Right lobe of liver (tissue), 4 donors: ENCODE data around the gene XAF1.

ENCODE experiments used
- POLR2A ChIP-seq: fragments of 450-650 bp; IDR thresholded peaks from one replicate; pipeline ENCODE4 v1.6.1; 2017; ENCODE audit warnings: antibody characterized with exemption, mild to moderate bottlenecking
- TF ChIP-seq, protein P1 (sequence below), 4 donors: fragments of 200-600 bp in 3 of 4; fragments of 450-650 bp in 1 of 4; IDR thresholded peaks; one replicate each; pipeline versions ENCODE4 v1.5.1 to v1.8.0; 2016 to 2022; ENCODE audit warnings: antibody characterized with exemption in 4 of 4, mild to moderate bottlenecking in 2 of 4
- donor health status: DM: no; HTN: no; CAD: no.
- donor health status: DM: no; HTN: no; CAD: no.
- donor health status: DM: no; HTN: yes; CAD: no.

DNA sequence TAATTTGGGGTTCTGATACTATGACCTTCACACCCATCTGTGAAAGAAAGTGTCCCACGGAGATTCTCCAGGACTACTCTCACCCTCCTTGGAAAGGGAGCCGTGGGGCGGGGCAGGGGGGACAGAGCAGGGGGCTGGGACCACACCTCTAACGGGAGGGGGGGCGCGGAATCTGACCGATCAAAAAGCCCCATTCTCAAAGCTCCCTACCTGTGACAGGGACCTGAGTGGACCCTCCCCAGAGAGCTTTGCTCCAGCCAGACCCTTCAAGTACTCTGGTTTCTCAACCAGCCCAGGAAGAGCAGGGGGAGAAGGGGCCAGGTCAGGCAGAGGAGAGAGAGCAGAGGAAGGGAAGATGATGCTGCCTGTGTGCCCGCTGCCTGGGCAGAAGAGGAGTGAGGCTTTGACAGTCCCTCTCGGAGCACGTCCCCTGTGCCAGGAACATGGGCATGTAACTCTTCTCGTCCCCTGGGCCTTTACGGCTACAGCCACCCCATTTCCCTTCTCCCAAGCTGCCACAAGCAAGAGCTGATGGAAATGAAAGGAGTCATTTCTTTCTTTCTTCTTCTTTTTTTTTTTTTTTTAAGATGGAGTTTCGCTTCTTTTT lies 682 bp downstream of the XAF1 start:
- TF ChIP-seq, protein P1, sequence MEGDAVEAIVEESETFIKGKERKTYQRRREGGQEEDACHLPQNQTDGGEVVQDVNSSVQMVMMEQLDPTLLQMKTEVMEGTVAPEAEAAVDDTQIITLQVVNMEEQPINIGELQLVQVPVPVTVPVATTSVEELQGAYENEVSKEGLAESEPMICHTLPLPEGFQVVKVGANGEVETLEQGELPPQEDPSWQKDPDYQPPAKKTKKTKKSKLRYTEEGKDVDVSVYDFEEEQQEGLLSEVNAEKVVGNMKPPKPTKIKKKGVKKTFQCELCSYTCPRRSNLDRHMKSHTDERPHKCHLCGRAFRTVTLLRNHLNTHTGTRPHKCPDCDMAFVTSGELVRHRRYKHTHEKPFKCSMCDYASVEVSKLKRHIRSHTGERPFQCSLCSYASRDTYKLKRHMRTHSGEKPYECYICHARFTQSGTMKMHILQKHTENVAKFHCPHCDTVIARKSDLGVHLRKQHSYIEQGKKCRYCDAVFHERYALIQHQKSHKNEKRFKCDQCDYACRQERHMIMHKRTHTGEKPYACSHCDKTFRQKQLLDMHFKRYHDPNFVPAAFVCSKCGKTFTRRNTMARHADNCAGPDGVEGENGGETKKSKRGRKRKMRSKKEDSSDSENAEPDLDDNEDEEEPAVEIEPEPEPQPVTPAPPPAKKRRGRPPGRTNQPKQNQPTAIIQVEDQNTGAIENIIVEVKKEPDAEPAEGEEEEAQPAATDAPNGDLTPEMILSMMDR (IDR thresholded peaks at IDR 0.05), result no peak
- TF ChIP-seq POLR2A, result no peak
